K562 (cell line): ENCODE measurements around the gene HOXD9. TPM values are rescaled to one million over a fixed set of nuclear protein-coding genes. Genes with fewer than 3 reads are reported as not detected.

Experiments
- CCNT2 ChIP-seq: IDR thresholded peaks from 2 replicates; pipeline ENCODE4 v1.6.1; 2011; ENCODE audit warnings: borderline replicate concordance, low read depth, mild to moderate bottlenecking, moderate library complexity, mixed read lengths, low read length; ENCODE audit not compliant: insufficient read length; ENCODE audit errors: extremely low read depth
- DMBX1 ChIP-seq: fragments of 250-450 bp; sonication (Bioruptor Pico); IDR thresholded peaks from 2 replicates; pipeline ENCODE4 v1.8.0; 2022; ENCODE audit warnings: inconsistent platforms, mild to moderate bottlenecking, moderate library complexity, borderline replicate concordance
- NFYB ChIP-seq: IDR thresholded peaks from 2 replicates; pipeline ENCODE4 v1.6.1; 2011; ENCODE audit warnings: mild to moderate bottlenecking, moderate library complexity; ENCODE audit not compliant: insufficient read length; ENCODE audit errors: extremely low read depth
- NONO ChIP-seq, 2 experiments: fragments of 200-400 bp in 1 of 2; fragments of 450-650 bp in 1 of 2; formaldehyde crosslinking in 1 of 2; IDR thresholded peaks; 2 replicates each; pipeline ENCODE4 v1.6.1; 2017; ENCODE audit warnings: low read depth in 2 of 2, mild to moderate bottlenecking in 2 of 2, moderate library complexity in 2 of 2, low read length in 1 of 2
- POLR2H ChIP-seq: IDR thresholded peaks from 2 replicates; pipeline ENCODE4 v1.6.1; 2016; ENCODE audit warnings: missing genetic modification characterization, low read depth, mild to moderate bottlenecking, control low read depth, missing compliant biosample characterization, moderate library complexity
- TSC22D4 ChIP-seq: fragments of 450-650 bp; IDR thresholded peaks from 2 replicates; pipeline ENCODE4 v1.6.1; 2016; ENCODE audit warnings: missing genetic modification characterization, missing biosample characterization, control low read depth
- ZBTB7A ChIP-seq: IDR thresholded peaks from 2 replicates; pipeline ENCODE4 v1.6.1; 2011; ENCODE audit warnings: low read depth, mild to moderate bottlenecking, low read length, moderate library complexity, borderline replicate concordance; ENCODE audit not compliant: control insufficient read depth
- ZFP1 ChIP-seq: fragments of 450-650 bp; formaldehyde crosslinking; IDR thresholded peaks from 2 replicates; pipeline ENCODE4 v1.4.0; 2020; ENCODE audit warnings: mild to moderate bottlenecking, mixed read lengths
- ZNF23 ChIP-seq: fragments of 250-450 bp; sonication (Bioruptor Pico); IDR thresholded peaks from 2 replicates; pipeline ENCODE4 v1.4.0; 2020; ENCODE audit warnings: mild to moderate bottlenecking
- ZNF311 ChIP-seq: fragments of 250-450 bp; sonication (Bioruptor Pico); IDR thresholded peaks from 2 replicates; pipeline ENCODE4 v1.4.0; 2020; ENCODE audit warnings: mild to moderate bottlenecking, moderate library complexity
- ZNF384 ChIP-seq: IDR thresholded peaks from 2 replicates; pipeline ENCODE4 v1.6.1; 2012; ENCODE audit warnings: low read depth, low read length, improper control_type of control experiment
- polyA plus RNA-seq, 8 experiments: library from polyadenylated mRNA; depleted of rRNA in 4 of 8; stranded (reverse) in 5 of 8; unstranded in 3 of 8; fragments of >200 nt; fragmentation: Nextera tagmentation in 2 of 8; fragmentation: Illumina TruSeq in 1 of 8; extraction: Ambion mirVana in 2 of 8; extraction: Trizol in 1 of 8; gene quantifications; 2 replicates each; pipeline versions ENCODE4 v1.2.1 to v1.2.3, GENCODE V29; 2011 to 2014; ENCODE audit warnings: inconsistent platforms in 1 of 8, missing spikeins in 1 of 8
- total RNA-seq, 7 experiments: library from RNA; depleted of rRNA in 6 of 7; stranded (reverse); fragments of >200 nt in 6 of 7; fragmentation: Illumina TruSeq in 2 of 7; extraction: Trizol in 2 of 7; gene quantifications; 2 replicates each; pipeline versions ENCODE4 v1.2.1 to v1.2.3, GENCODE V29; 2011 to 2021; ENCODE audit warnings: low replicate concordance in 1 of 7
- TF ChIP-seq, protein P1 (sequence below): sonication (generic); formaldehyde crosslinking; IDR thresholded peaks from 2 replicates; pipeline ENCODE4 v1.8.1; 2023; ENCODE audit warnings: mild to moderate bottlenecking, missing genetic modification reagents
- TF ChIP-seq, protein P2 (sequence below): sonication (generic); formaldehyde crosslinking; IDR thresholded peaks from 2 replicates; pipeline ENCODE4 v1.8.0; 2022; ENCODE audit warnings: mild to moderate bottlenecking, missing genetic modification reagents
- TF ChIP-seq, protein P3 (sequence below): fragments of 450-650 bp; formaldehyde crosslinking; IDR thresholded peaks from 2 replicates; pipeline ENCODE4 v1.4.0; 2022; ENCODE audit warnings: missing genetic modification characterization
- TF ChIP-seq, protein P4 (sequence below): fragments of 250-450 bp; sonication (Bioruptor Pico); IDR thresholded peaks from 2 replicates; pipeline ENCODE4 v1.5.0; 2020; ENCODE audit warnings: mild to moderate bottlenecking

HOXD9 gene
- total and polyA plus RNA-seq, 9 of the 15 experiments (the other 6 are each of a cell fraction or from before 2014, with no cell fraction given), result not detected

DNA sequence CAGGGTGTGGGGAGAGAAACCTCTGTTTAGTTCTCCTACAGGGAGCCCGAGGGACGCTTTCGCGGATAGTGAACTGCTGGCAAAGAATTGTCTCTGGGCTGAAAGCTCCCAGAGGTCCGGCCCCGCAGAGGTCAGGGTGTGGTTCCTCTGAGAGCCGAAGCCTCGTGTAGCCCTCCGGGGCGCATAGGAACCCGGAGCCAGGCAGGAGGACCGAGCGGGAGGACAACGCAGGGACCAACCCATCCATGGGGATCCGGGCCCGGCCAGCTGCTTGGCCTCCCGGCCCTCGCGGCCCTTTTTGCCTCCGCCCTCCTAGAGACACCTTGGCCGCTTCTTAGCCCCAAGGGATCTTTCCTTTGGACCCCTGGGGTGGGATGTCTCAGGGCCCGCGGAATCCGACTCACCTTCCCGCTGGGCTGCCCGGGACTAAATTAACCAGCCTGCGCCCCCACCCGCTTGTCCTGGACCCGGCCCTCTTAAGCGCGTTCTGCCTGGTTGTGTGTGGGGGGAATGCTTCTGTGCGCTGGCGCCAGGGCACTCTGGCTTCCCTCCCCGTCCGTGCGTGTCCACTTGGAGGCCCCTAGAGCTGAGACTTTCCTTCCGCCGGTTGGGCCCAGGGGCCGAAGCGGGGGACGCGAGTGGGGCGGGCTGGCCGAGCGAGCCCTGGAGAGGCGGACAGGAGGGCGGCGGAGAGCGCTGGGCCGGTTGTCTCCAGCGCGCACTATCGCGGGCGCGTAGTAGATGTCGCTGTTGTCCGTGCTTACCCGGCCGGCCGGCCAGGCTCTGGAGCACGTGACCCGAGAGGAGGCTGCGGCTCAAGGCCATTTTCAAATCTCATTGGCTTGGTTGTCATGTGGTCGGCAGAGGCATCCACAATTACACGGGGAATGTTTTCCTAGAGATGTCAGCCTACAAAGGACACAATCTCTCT is 6.4 kb upstream of the HOXD9 start, which contains the start of gene HOXD10 (continued):
- TF ChIP-seq TSC22D4 (tag) (no peak), ZNF23 (no peak), NONO (IDR thresholded peaks at IDR 0.05; ENCODE audit: low read depth in 2 of 2, low read length in 1 of 2) (no peak), NFYB (no peak), ZFP1 (no peak), CCNT2 (no peak), ZBTB7A (no peak), ZNF384 (no peak), POLR2H (tag) (no peak), DMBX1 (CRISPR knock-in tag) (no peak), ZNF311 (no peak)
- TF ChIP-seq, protein P1, sequence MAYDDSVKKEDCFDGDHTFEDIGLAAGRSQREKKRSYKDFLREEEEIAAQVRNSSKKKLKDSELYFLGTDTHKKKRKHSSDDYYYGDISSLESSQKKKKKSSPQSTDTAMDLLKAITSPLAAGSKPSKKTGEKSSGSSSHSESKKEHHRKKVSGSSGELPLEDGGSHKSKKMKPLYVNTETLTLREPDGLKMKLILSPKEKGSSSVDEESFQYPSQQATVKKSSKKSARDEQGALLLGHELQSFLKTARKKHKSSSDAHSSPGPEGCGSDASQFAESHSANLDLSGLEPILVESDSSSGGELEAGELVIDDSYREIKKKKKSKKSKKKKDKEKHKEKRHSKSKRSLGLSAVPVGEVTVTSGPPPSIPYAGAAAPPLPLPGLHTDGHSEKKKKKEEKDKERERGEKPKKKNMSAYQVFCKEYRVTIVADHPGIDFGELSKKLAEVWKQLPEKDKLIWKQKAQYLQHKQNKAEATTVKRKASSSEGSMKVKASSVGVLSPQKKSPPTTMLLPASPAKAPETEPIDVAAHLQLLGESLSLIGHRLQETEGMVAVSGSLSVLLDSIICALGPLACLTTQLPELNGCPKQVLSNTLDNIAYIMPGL (CRISPR knock-in tag), result no peak
- TF ChIP-seq, protein P2, sequence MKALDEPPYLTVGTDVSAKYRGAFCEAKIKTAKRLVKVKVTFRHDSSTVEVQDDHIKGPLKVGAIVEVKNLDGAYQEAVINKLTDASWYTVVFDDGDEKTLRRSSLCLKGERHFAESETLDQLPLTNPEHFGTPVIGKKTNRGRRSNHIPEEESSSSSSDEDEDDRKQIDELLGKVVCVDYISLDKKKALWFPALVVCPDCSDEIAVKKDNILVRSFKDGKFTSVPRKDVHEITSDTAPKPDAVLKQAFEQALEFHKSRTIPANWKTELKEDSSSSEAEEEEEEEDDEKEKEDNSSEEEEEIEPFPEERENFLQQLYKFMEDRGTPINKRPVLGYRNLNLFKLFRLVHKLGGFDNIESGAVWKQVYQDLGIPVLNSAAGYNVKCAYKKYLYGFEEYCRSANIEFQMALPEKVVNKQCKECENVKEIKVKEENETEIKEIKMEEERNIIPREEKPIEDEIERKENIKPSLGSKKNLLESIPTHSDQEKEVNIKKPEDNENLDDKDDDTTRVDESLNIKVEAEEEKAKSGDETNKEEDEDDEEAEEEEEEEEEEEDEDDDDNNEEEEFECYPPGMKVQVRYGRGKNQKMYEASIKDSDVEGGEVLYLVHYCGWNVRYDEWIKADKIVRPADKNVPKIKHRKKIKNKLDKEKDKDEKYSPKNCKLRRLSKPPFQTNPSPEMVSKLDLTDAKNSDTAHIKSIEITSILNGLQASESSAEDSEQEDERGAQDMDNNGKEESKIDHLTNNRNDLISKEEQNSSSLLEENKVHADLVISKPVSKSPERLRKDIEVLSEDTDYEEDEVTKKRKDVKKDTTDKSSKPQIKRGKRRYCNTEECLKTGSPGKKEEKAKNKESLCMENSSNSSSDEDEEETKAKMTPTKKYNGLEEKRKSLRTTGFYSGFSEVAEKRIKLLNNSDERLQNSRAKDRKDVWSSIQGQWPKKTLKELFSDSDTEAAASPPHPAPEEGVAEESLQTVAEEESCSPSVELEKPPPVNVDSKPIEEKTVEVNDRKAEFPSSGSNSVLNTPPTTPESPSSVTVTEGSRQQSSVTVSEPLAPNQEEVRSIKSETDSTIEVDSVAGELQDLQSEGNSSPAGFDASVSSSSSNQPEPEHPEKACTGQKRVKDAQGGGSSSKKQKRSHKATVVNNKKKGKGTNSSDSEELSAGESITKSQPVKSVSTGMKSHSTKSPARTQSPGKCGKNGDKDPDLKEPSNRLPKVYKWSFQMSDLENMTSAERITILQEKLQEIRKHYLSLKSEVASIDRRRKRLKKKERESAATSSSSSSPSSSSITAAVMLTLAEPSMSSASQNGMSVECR (CRISPR knock-in tag), result no peak
- TF ChIP-seq, protein P3, sequence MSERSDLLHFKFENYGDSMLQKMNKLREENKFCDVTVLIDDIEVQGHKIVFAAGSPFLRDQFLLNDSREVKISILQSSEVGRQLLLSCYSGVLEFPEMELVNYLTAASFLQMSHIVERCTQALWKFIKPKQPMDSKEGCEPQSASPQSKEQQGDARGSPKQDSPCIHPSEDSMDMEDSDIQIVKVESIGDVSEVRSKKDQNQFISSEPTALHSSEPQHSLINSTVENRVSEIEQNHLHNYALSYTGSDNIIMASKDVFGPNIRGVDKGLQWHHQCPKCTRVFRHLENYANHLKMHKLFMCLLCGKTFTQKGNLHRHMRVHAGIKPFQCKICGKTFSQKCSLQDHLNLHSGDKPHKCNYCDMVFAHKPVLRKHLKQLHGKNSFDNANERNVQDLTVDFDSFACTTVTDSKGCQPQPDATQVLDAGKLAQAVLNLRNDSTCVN, result no peak
- TF ChIP-seq, protein P4, sequence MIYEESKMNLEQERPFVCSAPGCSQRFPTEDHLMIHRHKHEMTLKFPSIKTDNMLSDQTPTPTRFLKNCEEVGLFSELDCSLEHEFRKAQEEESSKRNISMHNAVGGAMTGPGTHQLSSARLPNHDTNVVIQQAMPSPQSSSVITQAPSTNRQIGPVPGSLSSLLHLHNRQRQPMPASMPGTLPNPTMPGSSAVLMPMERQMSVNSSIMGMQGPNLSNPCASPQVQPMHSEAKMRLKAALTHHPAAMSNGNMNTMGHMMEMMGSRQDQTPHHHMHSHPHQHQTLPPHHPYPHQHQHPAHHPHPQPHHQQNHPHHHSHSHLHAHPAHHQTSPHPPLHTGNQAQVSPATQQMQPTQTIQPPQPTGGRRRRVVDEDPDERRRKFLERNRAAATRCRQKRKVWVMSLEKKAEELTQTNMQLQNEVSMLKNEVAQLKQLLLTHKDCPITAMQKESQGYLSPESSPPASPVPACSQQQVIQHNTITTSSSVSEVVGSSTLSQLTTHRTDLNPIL (CRISPR knock-in tag), result no peak
